Measurements from ENCODE around the gene PLD1.
"Not testable (repeated sequence)": the region's sequence is repeated elsewhere in the genome, so short reads cannot be mapped to it uniquely, and the experiment has no call there.

The PLD1 gene

GRCh38 chr3:171809861-171810628, at the start of gene PLD1:
PLD1 (minus strand) TSS chr3:171810483; CDS start chr3:171738051, 72,432 bp downstream.
- DNase-seq (ENCODE audit: low read depth), result peak; percentile 23

- DNase-seq (ENCODE audit: low read depth), result not testable (repeated sequence)
Observed at GRCh38 chr3:171858770-171859169, 48.5 kb upstream of the PLD1 start.

- DNase-seq (ENCODE audit: low read depth), result no peak
Observed at GRCh38 chr3:171854649-171855305, 44.5 kb upstream of the PLD1 start.

DNA sequence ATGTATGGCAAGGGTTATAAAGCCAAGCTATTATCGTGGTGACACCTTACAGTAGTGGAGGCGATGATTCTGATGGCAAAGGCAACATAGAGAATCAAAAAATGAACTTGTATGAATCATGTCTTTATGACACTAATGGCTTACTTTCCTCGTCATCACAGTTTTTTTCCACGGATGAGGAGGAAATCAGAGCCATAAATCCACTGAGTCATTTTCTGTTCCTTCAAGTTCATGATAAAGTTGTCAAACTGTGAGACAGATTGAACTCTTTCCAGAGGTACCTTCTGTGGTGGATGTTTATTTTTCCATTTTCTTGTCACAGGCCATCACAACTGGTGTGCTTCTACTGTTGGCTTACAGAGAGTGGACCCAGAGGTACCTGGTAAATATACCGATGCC, 41.4 kb upstream of the PLD1 start:
- DNase-seq (ENCODE audit: low read depth), result no peak

- no peak for DNase-seq (ENCODE audit: low read depth)
Observed at GRCh38 chr3:171850960-171851659, 40.8 kb upstream of the PLD1 start.

DNA sequence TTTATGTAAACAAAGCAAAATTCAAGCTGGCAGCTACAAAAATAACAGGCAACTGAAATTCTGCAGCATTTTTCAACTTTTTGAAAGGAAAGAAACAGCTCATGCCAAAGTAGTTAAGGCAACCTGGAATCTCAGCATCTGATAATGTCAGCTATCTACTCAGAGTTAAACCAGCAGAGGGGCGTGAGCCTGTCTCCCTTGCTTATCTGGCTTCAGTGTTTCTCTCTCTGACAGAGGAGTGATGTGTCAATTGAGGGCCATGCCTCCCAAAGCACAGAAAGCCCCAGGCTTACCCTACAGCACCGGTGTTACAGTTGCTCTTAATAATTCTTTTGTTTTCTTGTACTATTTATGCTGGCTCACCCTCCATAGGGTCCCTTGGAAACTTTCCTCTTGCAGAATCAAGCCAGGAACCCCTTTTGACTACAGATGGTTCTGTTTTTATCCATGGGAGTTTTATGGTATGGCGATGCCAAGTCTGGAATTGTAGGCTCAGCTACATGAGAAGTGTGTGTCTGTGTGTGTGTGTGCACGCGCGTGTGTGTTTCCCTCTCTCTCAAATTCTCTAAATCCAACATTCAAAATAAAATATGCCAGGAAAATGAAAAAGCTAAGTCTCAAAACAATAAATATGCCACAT, 40.2 kb upstream of the PLD1 start:
- no peak for DNase-seq (ENCODE audit: low read depth)

- no peak for DNase-seq (ENCODE audit: low read depth)
Observed at GRCh38 chr3:171849617-171850319, 39.5 kb upstream of the PLD1 start.

GRCh38 chr3:171847595-171848259, 37.4 kb upstream of the PLD1 start:
- DNase-seq (ENCODE audit: low read depth), result no peak

GRCh38 chr3:171847133-171847532, 36.9 kb upstream of the PLD1 start:
- no peak for DNase-seq (ENCODE audit: low read depth)

DNA sequence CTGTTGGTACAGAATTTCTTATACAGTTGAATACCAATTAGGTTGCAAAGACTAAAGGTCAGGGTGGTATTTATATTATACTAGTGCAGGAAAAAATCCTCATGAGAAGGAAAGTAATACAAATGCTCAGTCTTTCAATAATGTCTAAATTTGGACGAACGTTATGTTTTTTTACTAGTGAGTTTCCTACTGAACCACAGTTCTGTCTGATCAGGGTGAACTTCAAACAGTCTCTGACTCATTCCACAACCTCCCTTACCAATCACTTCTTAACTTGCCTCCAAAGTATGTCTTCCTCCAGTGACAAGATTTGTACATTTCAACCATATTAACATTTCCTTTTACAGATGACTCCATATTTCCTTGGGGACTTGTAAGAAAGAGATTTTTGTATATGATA, 36.3 kb upstream of the PLD1 start:
- DNase-seq (ENCODE audit: low read depth), result no peak

- no peak for DNase-seq (ENCODE audit: low read depth)
Observed at GRCh38 chr3:171845481-171846284, 35.4 kb upstream of the PLD1 start.

DNA sequence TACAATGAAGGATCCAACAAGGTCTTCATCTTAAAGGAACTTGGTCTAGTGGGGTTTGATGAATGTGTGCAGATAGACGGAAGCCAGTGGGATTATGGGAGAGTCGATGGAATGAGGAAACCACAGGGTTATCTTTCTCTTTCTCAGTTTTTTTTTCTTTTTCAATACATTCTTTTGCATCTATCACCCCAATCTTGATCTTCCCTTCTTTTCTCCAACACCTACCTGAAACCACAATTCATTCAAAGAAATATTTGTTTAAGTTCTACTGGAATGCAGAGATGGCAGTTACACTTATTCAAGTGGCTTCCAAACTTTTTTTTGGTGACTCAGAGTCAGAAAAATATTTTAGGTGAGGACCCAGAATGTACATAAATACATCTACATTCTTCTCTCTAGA, 34.6 kb upstream of the PLD1 start:
- DNase-seq (ENCODE audit: low read depth), result no peak

- DNase-seq (ENCODE audit: low read depth), result no peak
Observed at GRCh38 chr3:171842864-171843518, 32.7 kb upstream of the PLD1 start, which contains the start of gene TMEM212. TMEM212 (plus strand) TSS chr3:171843349; CDS start chr3:171843384, 35 bp downstream.

DNA sequence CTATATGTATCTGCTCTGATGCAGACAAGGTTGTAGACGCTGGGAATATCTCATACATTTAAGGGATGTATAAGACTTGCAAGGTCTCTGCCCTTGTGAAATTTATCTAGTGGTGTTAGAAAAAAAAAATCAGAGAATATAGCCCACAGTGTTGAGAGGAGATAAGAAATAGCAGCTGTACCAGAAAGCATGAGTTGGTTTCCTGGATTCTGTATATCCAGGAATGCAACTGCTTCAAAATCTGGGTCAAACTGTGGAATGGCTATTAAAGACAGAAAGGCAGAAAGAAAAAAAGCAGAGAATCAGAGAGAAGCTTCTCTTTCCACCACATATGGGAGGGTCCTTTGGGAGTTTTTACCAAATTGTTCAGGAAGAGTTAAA, 31.3 kb upstream of the PLD1 start:
- DNase-seq (ENCODE audit: low read depth), result no peak

DNA sequence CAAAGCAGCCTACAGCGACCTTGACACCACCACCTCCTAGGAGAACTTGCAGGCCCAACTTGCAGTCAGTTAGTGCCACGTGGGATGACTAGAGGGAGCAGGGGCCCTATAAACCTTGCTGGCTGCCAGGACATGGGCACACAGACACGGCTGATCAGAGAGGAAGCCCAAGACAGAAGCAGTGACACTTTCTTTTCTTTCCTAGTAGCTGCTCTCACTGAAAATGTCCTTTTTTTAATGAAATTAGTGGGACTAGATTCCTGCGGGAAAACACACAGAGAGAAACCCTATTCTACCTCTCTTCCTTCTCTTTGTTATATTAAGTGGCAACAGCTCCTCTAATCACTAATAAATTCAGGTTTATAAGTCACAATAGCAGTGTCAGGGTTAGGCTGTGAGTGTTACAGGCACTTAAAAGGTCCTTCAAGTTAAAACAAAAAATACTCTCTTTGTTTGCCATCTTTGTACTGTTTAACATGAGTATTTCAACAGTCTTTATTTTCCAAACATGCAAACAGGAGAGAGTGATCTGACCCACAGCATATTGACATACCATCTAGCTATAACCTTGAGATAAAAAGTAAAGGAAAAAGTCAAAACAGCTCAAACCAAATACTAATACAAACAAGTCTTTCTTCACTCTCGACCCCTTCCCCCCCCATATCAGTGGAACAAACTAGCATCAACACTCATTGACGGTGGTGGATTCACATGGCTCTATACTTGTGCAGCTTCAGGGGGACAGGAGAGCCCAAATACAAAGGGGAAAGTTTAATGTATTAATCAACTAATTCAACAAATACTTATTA, 30.7 kb upstream of the PLD1 start:
- DNase-seq (ENCODE audit: low read depth), result no peak

- no peak for DNase-seq (ENCODE audit: low read depth)
Observed at GRCh38 chr3:171840445-171840810, 30.1 kb upstream of the PLD1 start.

- no peak for DNase-seq (ENCODE audit: low read depth)
Observed at GRCh38 chr3:171839270-171839669, 29.0 kb upstream of the PLD1 start.

DNA sequence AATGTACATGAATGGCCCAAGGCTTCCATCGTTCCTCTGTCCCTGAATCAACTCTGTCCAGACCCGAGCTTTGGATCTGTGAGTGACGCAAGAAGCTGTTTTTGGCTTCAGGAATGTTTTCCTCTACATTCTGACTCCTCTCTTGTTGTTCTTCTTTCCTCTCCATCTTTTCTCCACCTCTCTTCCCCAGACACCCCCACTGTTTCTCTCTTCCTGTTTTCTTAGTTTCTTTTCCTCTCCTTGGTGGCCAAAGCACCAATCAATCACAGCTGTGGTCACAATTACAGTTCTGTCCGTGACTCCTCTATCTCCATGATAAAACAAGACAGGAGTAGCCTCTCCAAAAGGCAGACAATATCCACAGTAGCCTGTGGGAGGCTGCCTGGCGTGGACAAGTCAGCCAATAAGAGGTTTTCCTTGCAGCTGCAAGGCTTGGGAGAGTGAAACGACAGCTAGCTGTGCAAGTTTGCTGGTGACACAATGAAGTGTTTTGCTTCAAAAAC, 28.0 kb upstream of the PLD1 start:
- DNase-seq (ENCODE audit: low read depth), result no peak

DNA sequence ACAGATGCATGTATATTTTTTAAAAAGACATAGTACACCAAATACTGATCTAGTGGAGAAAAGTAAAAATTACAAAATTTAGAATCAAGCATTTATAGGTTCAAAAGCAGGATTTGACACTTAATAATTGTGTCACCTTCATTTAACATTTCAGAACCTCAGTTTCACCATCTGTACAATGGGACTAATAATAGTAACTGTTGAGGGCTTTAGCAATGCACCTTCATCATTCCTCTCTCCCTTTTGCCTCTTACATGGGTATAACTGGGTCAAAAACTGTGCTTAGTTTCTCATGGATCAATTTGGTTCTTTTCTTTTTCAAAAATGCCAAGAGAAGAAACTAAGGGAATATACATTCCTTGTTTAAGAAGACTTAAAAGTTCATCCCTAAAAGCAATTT, 27.4 kb upstream of the PLD1 start:
- DNase-seq (ENCODE audit: low read depth), result no peak

Measured in stimulated activated CD8-positive, alpha-beta memory T cell treated with anti-CD3 and anti-CD28 coated beads, Interleukin-12 subunit alpha, Interleukin-12 subunit beta, amount 100 ng/mL, for 4 hours (primary cell).